SK-N-SH (cell line): Measurements from ENCODE around the gene HS1BP3. TPM values are rescaled to one million over a fixed set of nuclear protein-coding genes. Genes with fewer than 3 reads are reported as not detected.

Experiments
- CTCF ChIA-PET: fragments of 300-600, 350-600 bp; formaldehyde crosslinking; extraction: SDS; loops from one replicate; lab custom pipeline; 2021; lab: Yijun Ruan, JAX
- POLR2A ChIA-PET: fragments of 350-600 bp; sonication (Branson Sonifier 250); formaldehyde crosslinking; extraction: SDS; loops from one replicate; lab custom pipeline; 2020; ENCODE audit warnings: antibody characterized with exemption, inconsistent platforms; lab: Yijun Ruan, JAX
- DNase-seq: peaks from one replicate; pipeline ENCODE4 v3.0.0; 2012
- H2AFZ ChIP-seq: fragments of 200-600 bp; sonication (generic); 2 replicates; pipeline ENCODE4 v1.8.1; 2016; ENCODE audit warnings: antibody characterized with exemption, mild to moderate bottlenecking, low read depth
- H3F3A ChIP-seq: fragments of 200-600 bp; sonication (generic); replicated peaks from 2 replicates; pipeline ENCODE3; 2016; ENCODE audit warnings: antibody characterized with exemption, mild to moderate bottlenecking; ENCODE audit not compliant: insufficient read depth
- H3K27ac ChIP-seq, 2 experiments: fragments of 200-500 bp in 1 of 2; fragments of 200-600 bp in 1 of 2; sonication (Bioruptor generic) in 1 of 2; sonication (generic), shearing (Covaris generic) in 1 of 2; 2 replicates each; pipeline versions ENCODE4 v1.5.1 to v1.6.1; 2014 to 2016; ENCODE audit warnings: low read depth in 2 of 2, inconsistent platforms in 1 of 2, low read length in 1 of 2, mild to moderate bottlenecking in 1 of 2, mixed read lengths in 1 of 2
- H3K27me3 ChIP-seq: fragments of 200-600 bp; sonication (generic), shearing (Covaris generic); 2 replicates; pipeline ENCODE4 v1.6.1; 2016; ENCODE audit warnings: mixed run types; ENCODE audit not compliant: insufficient read depth
- H3K36me3 ChIP-seq, 2 experiments: fragments of 200-500 bp in 1 of 2; fragments of 200-600 bp in 1 of 2; sonication (Bioruptor generic) in 1 of 2; sonication (generic) in 1 of 2; replicated peaks in 1 of 2; 2 replicates each; pipeline versions ENCODE3 to v1.5.1; 2014 to 2016; ENCODE audit warnings: low read length in 1 of 2, mild to moderate bottlenecking in 1 of 2; ENCODE audit not compliant: insufficient read depth in 2 of 2, control insufficient read depth in 1 of 2
- H3K4me1 ChIP-seq, 2 experiments: fragments of 200-500 bp in 1 of 2; fragments of 200-600 bp in 1 of 2; sonication (Bioruptor generic) in 1 of 2; sonication (generic), shearing (Covaris generic) in 1 of 2; 2 replicates each; pipeline versions ENCODE4 v1.5.1 to v1.6.1; 2014 to 2016; ENCODE audit warnings: low read depth in 1 of 2, low read length in 1 of 2, mixed run types in 1 of 2; ENCODE audit not compliant: insufficient read depth in 2 of 2, control insufficient read depth in 1 of 2
- H3K4me2 ChIP-seq: fragments of 200-600 bp; sonication (generic), shearing (Covaris generic); 2 replicates; pipeline ENCODE4 v1.6.1; 2017; ENCODE audit warnings: mixed run types
- H3K4me3 ChIP-seq, 2 experiments: fragments of 200-500 bp in 1 of 2; fragments of 200-600 bp in 1 of 2; sonication (Bioruptor generic) in 1 of 2; sonication (generic), shearing (Covaris generic) in 1 of 2; 2 replicates each; pipeline versions ENCODE4 v1.5.1 to v1.8.1; 2014 to 2016; ENCODE audit warnings: low read depth in 2 of 2, inconsistent platforms in 1 of 2, low read length in 1 of 2, mild to moderate bottlenecking in 1 of 2, mixed read lengths in 1 of 2, moderate library complexity in 1 of 2
- H3K79me2 ChIP-seq: fragments of 200-600 bp; sonication (generic); 2 replicates; pipeline ENCODE4 v1.8.1; 2017; ENCODE audit warnings: mild to moderate bottlenecking; ENCODE audit not compliant: insufficient read depth
- H3K9ac ChIP-seq: fragments of 200-600 bp; sonication (generic); 2 replicates; pipeline ENCODE4 v1.6.1; 2017; ENCODE audit warnings: mixed run types
- H3K9me2 ChIP-seq: fragments of 200-600 bp; sonication (generic); 2 replicates; pipeline ENCODE4 v1.6.1; 2017; ENCODE audit warnings: mixed run types
- H3K9me3 ChIP-seq: fragments of 200-600 bp; sonication (generic); 2 replicates; pipeline ENCODE4 v1.6.1; 2017; ENCODE audit warnings: mixed run types, mild to moderate bottlenecking, moderate library complexity
- H4K20me1 ChIP-seq: fragments of 200-600 bp; sonication (generic); 2 replicates; pipeline ENCODE4 v1.6.1; 2017; ENCODE audit warnings: mild to moderate bottlenecking, mixed run types; ENCODE audit not compliant: insufficient read depth
- CHD2 ChIP-seq: fragments of 150-350 bp; IDR thresholded peaks from 2 replicates; pipeline ENCODE4 v1.6.1; 2018; ENCODE audit warnings: low read length; ENCODE audit not compliant: partially characterized antibody
- FOSL2 ChIP-seq: IDR thresholded peaks from 2 replicates; pipeline ENCODE4 v1.4.0; 2012; ENCODE audit warnings: low read depth, mild to moderate bottlenecking, moderate library complexity, borderline replicate concordance
- FOXJ3 ChIP-seq: sonication (generic); formaldehyde crosslinking; IDR thresholded peaks from 2 replicates; pipeline ENCODE4 v1.5.1; 2020; ENCODE audit warnings: mild to moderate bottlenecking, missing genetic modification reagents
- FOXM1 ChIP-seq: IDR thresholded peaks from 2 replicates; pipeline ENCODE4 v1.4.0; 2012; ENCODE audit warnings: low read depth, mild to moderate bottlenecking
- JUND ChIP-seq: IDR thresholded peaks from 2 replicates; pipeline ENCODE4 v1.4.0; 2012
- MEF2A ChIP-seq: IDR thresholded peaks from 2 replicates; pipeline ENCODE4 v1.4.0; 2012; ENCODE audit warnings: low read depth, borderline replicate concordance
- NFIC ChIP-seq: IDR thresholded peaks from 2 replicates; pipeline ENCODE4 v1.4.0; 2012; ENCODE audit warnings: borderline replicate concordance
- POLR2AphosphoS5 ChIP-seq: IDR thresholded peaks from 2 replicates; pipeline ENCODE4 v1.6.1; 2012; ENCODE audit warnings: low read depth, low read length
- RAD21 ChIP-seq: IDR thresholded peaks from 2 replicates; pipeline ENCODE4 v1.6.1; 2012; ENCODE audit warnings: mild to moderate bottlenecking, low read length
- REST ChIP-seq: IDR thresholded peaks from 2 replicates; pipeline ENCODE4 v1.6.1; 2012; ENCODE audit warnings: mild to moderate bottlenecking, low read depth, low read length, moderate library complexity
- RFX5 ChIP-seq: IDR thresholded peaks from 2 replicates; pipeline ENCODE4 v1.6.1; 2012; ENCODE audit warnings: mild to moderate bottlenecking, improper control_type of control experiment, low read length
- SIN3A ChIP-seq: IDR thresholded peaks from 2 replicates; pipeline ENCODE4 v1.6.1; 2012; ENCODE audit warnings: low read depth, mild to moderate bottlenecking, low read length, moderate library complexity, borderline replicate concordance
- SMC3 ChIP-seq: IDR thresholded peaks from 2 replicates; pipeline ENCODE4 v1.6.1; 2012; ENCODE audit warnings: low read depth, low read length, improper control_type of control experiment
- WGBS: methylation state at CpG from one replicate; pipeline ENCODE4 v1.1.6; 2017; ENCODE audit warnings: low lambda C conversion rate; 5-methylcytosine and 5-hydroxymethylcytosine counted together
- polyA plus RNA-seq, 3 experiments: library from polyadenylated mRNA; depleted of rRNA; stranded (reverse); fragments of >200 nt; gene quantifications; 2 replicates each; pipeline ENCODE4 v1.2.3, GENCODE V29; 2012
- TF ChIP-seq, protein P1 (sequence below): fragments of 200-600 bp; sonication (generic); IDR thresholded peaks from 2 replicates; pipeline ENCODE4 v1.6.1; 2017; ENCODE audit warnings: antibody characterized with exemption, mild to moderate bottlenecking, moderate library complexity
- TF ChIP-seq, protein P2 (sequence below): IDR thresholded peaks from 2 replicates; pipeline ENCODE4; 2012
- TF ChIP-seq, protein P3 (sequence below): fragments of 150-350 bp; IDR thresholded peaks from 2 replicates; pipeline ENCODE4 v1.6.1; 2016; ENCODE audit warnings: mild to moderate bottlenecking, low read depth, low read length
- TF ChIP-seq, protein P4 (sequence below): IDR thresholded peaks from 2 replicates; pipeline ENCODE4 v1.4.0; 2012; ENCODE audit warnings: low read depth, borderline replicate concordance

The HS1BP3 gene
- polyA plus RNA-seq, 1 of the 3 experiments (the other 2 are of a cell fraction), result 20.1 TPM

GRCh38 chr2:20633001-20633400 is 17.9 kb downstream of the HS1BP3 start:
- H3K4me3 ChIP-seq, result no peak overlapping the region
- no peak overlapping the region for H2AFZ ChIP-seq
- no peak for DNase-seq
- no peaks in the 10 kb centered on the region for H3K9me2 ChIP-seq
- H3K9ac ChIP-seq, result no peak overlapping the region
- no peak overlapping the region for H3K27ac ChIP-seq
- peaks cover 0 to 6% of the 10 kb centered on the region in 2 experiments for H3K36me3 ChIP-seq
- WGBS, result 98% methylated on average over 4 of the region's 4 CpGs
- no peak overlapping the region for H3K4me2 ChIP-seq
- CTCF ChIA-PET, result interaction anchor here (0.7 to 10.9 kb wide), 10 partner anchors 14 to 306 kb away, joined by 3 to 178 read pairs (median 6); partner anchors contain the start of genes HS1BP3 and RHOB
- H3K79me2 ChIP-seq, result no peaks in the 10 kb centered on the region
- H3K9me3 ChIP-seq, result no peaks in the 10 kb centered on the region
- TF ChIP-seq REST (no peak), MEF2A (no peak), NFIC (no peak), POLR2AphosphoS5 (no peak), CHD2 (no peak), JUND (no peak), FOXJ3 (no peak), RAD21 (no peak), FOSL2 (no peak), SIN3A (no peak), FOXM1 (no peak), SMC3 (no peak), RFX5 (no peak)
- TF ChIP-seq, protein P1, sequence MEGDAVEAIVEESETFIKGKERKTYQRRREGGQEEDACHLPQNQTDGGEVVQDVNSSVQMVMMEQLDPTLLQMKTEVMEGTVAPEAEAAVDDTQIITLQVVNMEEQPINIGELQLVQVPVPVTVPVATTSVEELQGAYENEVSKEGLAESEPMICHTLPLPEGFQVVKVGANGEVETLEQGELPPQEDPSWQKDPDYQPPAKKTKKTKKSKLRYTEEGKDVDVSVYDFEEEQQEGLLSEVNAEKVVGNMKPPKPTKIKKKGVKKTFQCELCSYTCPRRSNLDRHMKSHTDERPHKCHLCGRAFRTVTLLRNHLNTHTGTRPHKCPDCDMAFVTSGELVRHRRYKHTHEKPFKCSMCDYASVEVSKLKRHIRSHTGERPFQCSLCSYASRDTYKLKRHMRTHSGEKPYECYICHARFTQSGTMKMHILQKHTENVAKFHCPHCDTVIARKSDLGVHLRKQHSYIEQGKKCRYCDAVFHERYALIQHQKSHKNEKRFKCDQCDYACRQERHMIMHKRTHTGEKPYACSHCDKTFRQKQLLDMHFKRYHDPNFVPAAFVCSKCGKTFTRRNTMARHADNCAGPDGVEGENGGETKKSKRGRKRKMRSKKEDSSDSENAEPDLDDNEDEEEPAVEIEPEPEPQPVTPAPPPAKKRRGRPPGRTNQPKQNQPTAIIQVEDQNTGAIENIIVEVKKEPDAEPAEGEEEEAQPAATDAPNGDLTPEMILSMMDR, result no peak
- TF ChIP-seq, protein P2, sequence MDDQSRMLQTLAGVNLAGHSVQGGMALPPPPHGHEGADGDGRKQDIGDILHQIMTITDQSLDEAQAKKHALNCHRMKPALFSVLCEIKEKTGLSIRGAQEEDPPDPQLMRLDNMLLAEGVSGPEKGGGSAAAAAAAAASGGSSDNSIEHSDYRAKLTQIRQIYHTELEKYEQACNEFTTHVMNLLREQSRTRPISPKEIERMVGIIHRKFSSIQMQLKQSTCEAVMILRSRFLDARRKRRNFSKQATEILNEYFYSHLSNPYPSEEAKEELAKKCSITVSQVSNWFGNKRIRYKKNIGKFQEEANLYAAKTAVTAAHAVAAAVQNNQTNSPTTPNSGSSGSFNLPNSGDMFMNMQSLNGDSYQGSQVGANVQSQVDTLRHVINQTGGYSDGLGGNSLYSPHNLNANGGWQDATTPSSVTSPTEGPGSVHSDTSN, result no peak
- TF ChIP-seq, protein P3, sequence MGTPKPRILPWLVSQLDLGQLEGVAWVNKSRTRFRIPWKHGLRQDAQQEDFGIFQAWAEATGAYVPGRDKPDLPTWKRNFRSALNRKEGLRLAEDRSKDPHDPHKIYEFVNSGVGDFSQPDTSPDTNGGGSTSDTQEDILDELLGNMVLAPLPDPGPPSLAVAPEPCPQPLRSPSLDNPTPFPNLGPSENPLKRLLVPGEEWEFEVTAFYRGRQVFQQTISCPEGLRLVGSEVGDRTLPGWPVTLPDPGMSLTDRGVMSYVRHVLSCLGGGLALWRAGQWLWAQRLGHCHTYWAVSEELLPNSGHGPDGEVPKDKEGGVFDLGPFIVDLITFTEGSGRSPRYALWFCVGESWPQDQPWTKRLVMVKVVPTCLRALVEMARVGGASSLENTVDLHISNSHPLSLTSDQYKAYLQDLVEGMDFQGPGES, result no peak
- TF ChIP-seq, protein P4, sequence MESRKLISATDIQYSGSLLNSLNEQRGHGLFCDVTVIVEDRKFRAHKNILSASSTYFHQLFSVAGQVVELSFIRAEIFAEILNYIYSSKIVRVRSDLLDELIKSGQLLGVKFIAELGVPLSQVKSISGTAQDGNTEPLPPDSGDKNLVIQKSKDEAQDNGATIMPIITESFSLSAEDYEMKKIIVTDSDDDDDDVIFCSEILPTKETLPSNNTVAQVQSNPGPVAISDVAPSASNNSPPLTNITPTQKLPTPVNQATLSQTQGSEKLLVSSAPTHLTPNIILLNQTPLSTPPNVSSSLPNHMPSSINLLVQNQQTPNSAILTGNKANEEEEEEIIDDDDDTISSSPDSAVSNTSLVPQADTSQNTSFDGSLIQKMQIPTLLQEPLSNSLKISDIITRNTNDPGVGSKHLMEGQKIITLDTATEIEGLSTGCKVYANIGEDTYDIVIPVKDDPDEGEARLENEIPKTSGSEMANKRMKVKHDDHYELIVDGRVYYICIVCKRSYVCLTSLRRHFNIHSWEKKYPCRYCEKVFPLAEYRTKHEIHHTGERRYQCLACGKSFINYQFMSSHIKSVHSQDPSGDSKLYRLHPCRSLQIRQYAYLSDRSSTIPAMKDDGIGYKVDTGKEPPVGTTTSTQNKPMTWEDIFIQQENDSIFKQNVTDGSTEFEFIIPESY, result no peak
- TF ChIP-seq, all 33 proteins: peak for 0
- H3K4me1 ChIP-seq, result peaks cover 16 to 26% of the 10 kb centered on the region in 2 experiments
- H4K20me1 ChIP-seq, result no peaks in the 10 kb centered on the region
- H3F3A ChIP-seq, result no peaks in the 10 kb centered on the region
- no peaks in the 10 kb centered on the region for H3K27me3 ChIP-seq
- POLR2A ChIA-PET, result interaction anchor here (1.1 to 4.8 kb wide), 2 partner anchors 185 to 189 kb away, joined by 3 to 90 read pairs; partner anchors contain the start of gene RHOB
